HEK293T (cell line): ENCODE measurements around the gene DCP1B.

Experiments
- ARNT ChIP-seq: fragments of 450-650 bp; IDR thresholded peaks from 2 replicates; pipeline ENCODE4 v1.6.1; 2017; ENCODE audit warnings: mild to moderate bottlenecking
- BHLHE40 ChIP-seq: fragments of 450-650 bp; IDR thresholded peaks from 2 replicates; pipeline ENCODE4 v1.6.1; 2016; ENCODE audit warnings: mild to moderate bottlenecking, moderate library complexity, borderline replicate concordance
- CTBP1 ChIP-seq: fragments of 450-650 bp; IDR thresholded peaks from 2 replicates; pipeline ENCODE4 v1.6.1; 2016; ENCODE audit warnings: borderline replicate concordance
- ELF4 ChIP-seq: fragments of 450-650 bp; IDR thresholded peaks from 2 replicates; pipeline ENCODE4 v1.6.1; 2017; ENCODE audit warnings: antibody characterized with exemption
- FOXA1 ChIP-seq: fragments of 450-650 bp; IDR thresholded peaks from 2 replicates; pipeline ENCODE4 v1.6.1; 2016; ENCODE audit warnings: mild to moderate bottlenecking
- FOXK2 ChIP-seq: fragments of 450-650 bp; IDR thresholded peaks from 2 replicates; pipeline ENCODE4 v1.6.1; 2016; ENCODE audit warnings: mild to moderate bottlenecking
- FOXM1 ChIP-seq: fragments of 450-650 bp; IDR thresholded peaks from 2 replicates; pipeline ENCODE4 v1.6.1; 2017; ENCODE audit warnings: mild to moderate bottlenecking, borderline replicate concordance
- HDGF ChIP-seq: fragments of 450-650 bp; IDR thresholded peaks from 2 replicates; pipeline ENCODE4 v1.6.1; 2017; ENCODE audit warnings: antibody characterized with exemption, borderline replicate concordance
- L3MBTL2 ChIP-seq: fragments of 450-650 bp; conservative IDR thresholded peaks from 2 replicates; pipeline ENCODE4 v1.6.1; 2016; ENCODE audit warnings: mild to moderate bottlenecking
- PKNOX1 ChIP-seq: fragments of 450-650 bp; IDR thresholded peaks from 2 replicates; pipeline ENCODE4 v1.6.1; 2016
- SP1 ChIP-seq: fragments of 450-650 bp; IDR thresholded peaks from 2 replicates; pipeline ENCODE4 v1.6.1; 2017
- SUZ12 ChIP-seq: fragments of 450-650 bp; IDR thresholded peaks from 2 replicates; pipeline ENCODE4 v1.6.1; 2016; ENCODE audit warnings: mild to moderate bottlenecking
- ZNF384 ChIP-seq: fragments of 450-650 bp; IDR thresholded peaks from 2 replicates; pipeline ENCODE4 v1.6.1; 2016

GRCh38 chr12:1907652-1908611 lies 96.3 kb downstream of the DCP1B start:
- no peak for TF ChIP-seq FOXK2
- no peak for TF ChIP-seq SUZ12
- no peak for TF ChIP-seq ARNT
- TF ChIP-seq SP1, result no peak
- TF ChIP-seq FOXM1, result no peak
- no peak for TF ChIP-seq FOXA1
- TF ChIP-seq HDGF, result no peak
- no peak for TF ChIP-seq BHLHE40
- no peak for TF ChIP-seq ZNF384
- TF ChIP-seq PKNOX1, result no peak
- no peak for TF ChIP-seq ELF4
- TF ChIP-seq CTBP1, result no peak
- TF ChIP-seq L3MBTL2, result no peak
